Measurements from ENCODE around the gene ZNF214.
"Not testable (repeated sequence)": the region's sequence is repeated elsewhere in the genome, so short reads cannot be mapped to it uniquely, and the experiment has no call there.

Gene ZNF214

DNA sequence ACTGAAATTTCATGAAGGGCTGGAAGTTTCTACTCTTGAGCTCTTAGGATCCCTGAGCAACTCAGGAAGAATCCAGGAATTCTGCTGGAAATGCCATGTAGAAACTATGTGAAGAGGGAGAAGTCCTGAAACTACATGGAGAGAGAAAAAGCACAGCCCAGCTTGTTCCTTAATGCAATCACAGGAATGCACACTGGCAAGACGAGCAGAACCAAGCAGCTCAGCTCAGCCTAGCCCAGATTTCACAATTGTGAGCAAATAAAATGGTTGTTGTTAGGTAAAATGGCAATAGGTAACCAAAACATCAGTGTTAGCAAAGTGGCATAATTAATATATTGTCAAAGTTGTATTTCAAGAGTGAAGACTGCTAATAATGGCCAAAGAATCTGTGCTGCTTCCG is 28.1 kb downstream of the ZNF214 start:
- TF ChIP-seq, protein P1, sequence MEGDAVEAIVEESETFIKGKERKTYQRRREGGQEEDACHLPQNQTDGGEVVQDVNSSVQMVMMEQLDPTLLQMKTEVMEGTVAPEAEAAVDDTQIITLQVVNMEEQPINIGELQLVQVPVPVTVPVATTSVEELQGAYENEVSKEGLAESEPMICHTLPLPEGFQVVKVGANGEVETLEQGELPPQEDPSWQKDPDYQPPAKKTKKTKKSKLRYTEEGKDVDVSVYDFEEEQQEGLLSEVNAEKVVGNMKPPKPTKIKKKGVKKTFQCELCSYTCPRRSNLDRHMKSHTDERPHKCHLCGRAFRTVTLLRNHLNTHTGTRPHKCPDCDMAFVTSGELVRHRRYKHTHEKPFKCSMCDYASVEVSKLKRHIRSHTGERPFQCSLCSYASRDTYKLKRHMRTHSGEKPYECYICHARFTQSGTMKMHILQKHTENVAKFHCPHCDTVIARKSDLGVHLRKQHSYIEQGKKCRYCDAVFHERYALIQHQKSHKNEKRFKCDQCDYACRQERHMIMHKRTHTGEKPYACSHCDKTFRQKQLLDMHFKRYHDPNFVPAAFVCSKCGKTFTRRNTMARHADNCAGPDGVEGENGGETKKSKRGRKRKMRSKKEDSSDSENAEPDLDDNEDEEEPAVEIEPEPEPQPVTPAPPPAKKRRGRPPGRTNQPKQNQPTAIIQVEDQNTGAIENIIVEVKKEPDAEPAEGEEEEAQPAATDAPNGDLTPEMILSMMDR (conservative IDR thresholded peaks at IDR 0.05; ENCODE audit: control insufficient read depth, insufficient read depth, low read depth, low read length) = no peak
- no peak overlapping the region for H3K4me3 ChIP-seq (ENCODE audit: control insufficient read depth, low read depth, low read length)
- peak; percentile 23 for DNase-seq (ENCODE audit: low read depth)

DNA sequence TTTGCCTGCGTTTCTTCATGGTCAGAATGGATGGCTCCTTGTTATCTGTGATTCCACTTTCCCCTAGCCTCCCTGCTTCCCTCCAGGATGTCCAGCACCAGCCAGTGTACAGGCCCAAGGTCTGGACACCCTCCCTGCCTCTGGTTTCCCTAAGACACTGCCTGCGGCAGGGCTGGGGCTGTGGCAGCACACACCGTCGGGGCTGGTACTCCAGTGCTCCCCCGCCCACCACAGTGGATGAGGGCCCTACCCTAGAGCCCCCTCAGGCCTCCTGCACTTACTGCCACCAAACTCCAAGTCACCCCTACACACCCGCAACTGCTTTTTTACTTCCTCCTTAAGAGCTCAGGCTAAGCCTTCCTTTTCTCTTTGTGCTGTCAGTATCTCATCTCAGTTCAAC is 28.9 kb downstream of the ZNF214 start:
- H3K4me3 ChIP-seq (ENCODE audit: control insufficient read depth, low read depth, low read length) = no peak overlapping the region
- no peak for DNase-seq (ENCODE audit: low read depth)
- TF ChIP-seq, protein P1 (conservative IDR thresholded peaks at IDR 0.05; ENCODE audit: control insufficient read depth, insufficient read depth, low read depth, low read length) = no peak

DNA sequence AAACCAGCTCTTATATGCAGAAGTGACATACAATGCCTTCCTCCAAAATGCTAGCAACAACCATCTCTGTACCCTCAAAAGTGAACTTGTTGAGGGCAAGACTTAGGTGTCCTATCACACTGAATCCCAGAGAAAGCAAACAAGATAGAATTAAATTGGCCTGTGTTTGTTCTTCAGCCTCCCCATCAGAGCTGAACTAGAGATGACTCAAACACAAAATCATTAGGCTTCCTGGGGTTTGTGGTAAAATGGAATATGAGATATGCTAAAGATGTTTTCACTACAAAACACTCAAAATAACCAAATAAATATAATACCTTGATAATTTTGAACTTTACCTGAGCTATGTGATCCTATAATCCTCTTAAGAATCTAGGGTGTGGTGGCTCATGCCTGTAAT is 31.6 kb downstream of the ZNF214 start:
- TF ChIP-seq, protein P1 (conservative IDR thresholded peaks at IDR 0.05; ENCODE audit: control insufficient read depth, insufficient read depth, low read depth, low read length) = no peak
- H3K4me3 ChIP-seq (ENCODE audit: control insufficient read depth, low read depth, low read length) = no peak overlapping the region
- peak; percentile 38 for DNase-seq (ENCODE audit: low read depth)

DNA sequence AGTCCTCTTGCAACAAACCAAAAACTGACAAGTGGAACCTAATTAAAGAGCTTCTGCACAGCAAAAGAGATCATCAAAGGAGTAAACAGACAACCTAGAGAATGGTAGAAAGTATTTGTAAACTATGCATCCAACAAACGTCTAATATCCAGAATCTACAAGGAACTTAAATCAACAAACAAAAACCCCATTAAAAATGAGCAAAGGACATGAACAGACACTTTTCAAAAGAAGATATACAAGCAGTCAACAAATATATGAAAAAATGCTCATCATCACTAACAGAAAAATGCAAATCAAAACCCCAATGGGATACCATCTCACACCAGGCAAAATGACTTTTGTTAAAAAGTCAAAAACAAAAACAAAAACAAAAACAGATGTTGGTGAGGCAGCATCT is 33.7 kb downstream of the ZNF214 start:
- no peak overlapping the region for H3K4me3 ChIP-seq (ENCODE audit: control insufficient read depth, low read depth, low read length)
- no peak for DNase-seq (ENCODE audit: low read depth)
- TF ChIP-seq, protein P1 (conservative IDR thresholded peaks at IDR 0.05; ENCODE audit: control insufficient read depth, insufficient read depth, low read depth, low read length) = no peak

DNA sequence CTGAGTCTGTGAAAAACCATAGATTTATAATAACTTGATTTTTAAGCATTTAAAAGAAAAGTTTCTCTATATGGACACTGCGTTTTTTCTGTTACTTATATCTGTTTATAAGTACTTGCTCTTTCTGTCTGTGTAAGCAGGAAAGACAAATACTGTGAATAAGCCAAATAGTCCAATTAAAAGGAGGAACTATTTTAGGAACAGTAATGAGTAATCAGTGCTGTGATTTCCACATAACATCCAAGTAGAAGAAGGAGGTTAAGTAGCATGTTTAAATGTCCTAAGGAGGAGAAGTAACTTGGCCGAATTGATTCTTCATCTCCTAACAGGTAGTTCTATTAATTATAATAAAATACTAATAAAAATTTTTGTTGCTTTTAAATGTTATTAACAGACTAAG is 40.8 kb downstream of the ZNF214 start:
- peak; percentile 71 for DNase-seq (ENCODE audit: low read depth)
- TF ChIP-seq, protein P1 (conservative IDR thresholded peaks at IDR 0.05; ENCODE audit: control insufficient read depth, insufficient read depth, low read depth, low read length) = no peak
- H3K4me3 ChIP-seq (ENCODE audit: control insufficient read depth, low read depth, low read length) = no peak overlapping the region

DNA sequence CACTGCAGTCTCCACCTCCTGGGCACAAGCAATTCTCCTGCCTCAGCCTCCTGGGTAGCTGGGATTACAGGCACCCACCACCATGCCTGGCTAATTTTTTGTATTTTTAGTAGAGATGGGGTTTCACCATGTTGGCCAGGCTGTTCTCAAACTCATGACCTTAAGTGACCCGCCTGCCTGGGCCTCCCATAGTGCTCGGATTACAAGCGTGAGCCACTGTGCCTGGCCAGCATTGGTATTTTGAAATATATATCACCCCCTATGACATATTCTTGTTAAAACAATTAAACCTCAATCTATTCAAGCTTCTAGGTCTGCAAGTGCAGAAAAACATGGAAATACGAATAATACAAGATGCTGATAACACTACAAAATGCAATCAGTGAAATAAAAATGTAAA is 50.3 kb downstream of the ZNF214 start:
- not testable (repeated sequence) for H3K4me3 ChIP-seq (ENCODE audit: control insufficient read depth, low read depth, low read length)
- peak; percentile 66 for DNase-seq (ENCODE audit: low read depth)

DNA sequence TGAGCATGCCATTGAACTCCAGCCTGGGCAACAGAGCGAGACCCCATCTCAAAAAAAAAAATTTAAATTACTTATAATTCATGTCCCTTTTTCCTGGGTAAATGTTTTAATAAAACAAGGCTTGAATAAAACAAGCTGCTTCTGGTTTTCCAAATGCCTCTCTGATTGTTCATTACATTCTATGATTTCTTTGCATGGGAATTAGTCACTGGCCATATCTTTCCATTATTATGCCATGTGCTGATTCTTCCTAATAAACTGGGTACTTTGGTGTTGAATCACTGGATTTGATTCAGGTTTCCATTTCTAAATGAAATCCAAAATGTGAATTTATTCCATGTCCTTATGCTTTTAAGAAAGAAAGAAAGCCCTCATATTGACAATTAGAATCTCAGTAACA is 51.3 kb downstream of the ZNF214 start:
- TF ChIP-seq, protein P1 (conservative IDR thresholded peaks at IDR 0.05; ENCODE audit: control insufficient read depth, insufficient read depth, low read depth, low read length) = no peak
- H3K4me3 ChIP-seq (ENCODE audit: control insufficient read depth, low read depth, low read length) = no peak overlapping the region
- DNase-seq (ENCODE audit: low read depth) = peak; percentile 85

All from fibroblast of mammary gland (primary cell).